ENCODE measurements around the gene RMC1.
A peak's percentile ranks its signal among the peaks of the same experiment; 100 is the strongest.

RMC1 gene

GRCh38 chr18:23560186-23560585 is 56.9 kb downstream of the RMC1 start:
- DNase-seq = no peak
- H3K27ac ChIP-seq = no peak overlapping the region
- no peaks in the 10 kb centered on the region for H3K27me3 ChIP-seq (replicated peaks)
- in situ Hi-C loops (cut with HindIII; ENCODE audit: low pct_ligation_motif_present, low sequenced_read_pairs) = no loop called here
- H3K4me3 ChIP-seq (ENCODE audit: low read depth, low read length) = no peak overlapping the region
- peaks cover 43% of the 10 kb centered on the region for H3K36me3 ChIP-seq (replicated peaks)
- TF ChIP-seq CTCF (IDR thresholded peaks at IDR 0.05; ENCODE audit: low read depth, low read length, missing control alignments) = no peak

- no peak for TF ChIP-seq CTCF (IDR thresholded peaks at IDR 0.05; ENCODE audit: low read depth, low read length, missing control alignments)
- DNase-seq = peak; percentile 77
- H3K27me3 ChIP-seq (replicated peaks) = no peaks in the 10 kb centered on the region
- in situ Hi-C loops (cut with HindIII; ENCODE audit: low pct_ligation_motif_present, low sequenced_read_pairs) = no loop called here
- H3K4me3 ChIP-seq (ENCODE audit: low read depth, low read length) = no peak overlapping the region
- H3K27ac ChIP-seq = peak overlapping the region; percentile 9
- peaks cover 35% of the 10 kb centered on the region for H3K36me3 ChIP-seq (replicated peaks)
Measured at GRCh38 chr18:23563377-23564043, 60.2 kb downstream of the RMC1 start.

- Histone ChIP-seq H3K4me3 (ENCODE audit: low read depth, low read length) (no peak overlapping the region), H3K36me3 (replicated peaks) (peaks cover 37% of the 10 kb centered on the region), H3K27ac (no peak overlapping the region), H3K27me3 (replicated peaks) (no peaks in the 10 kb centered on the region)
- DNase-seq = no peak
- TF ChIP-seq CTCF (IDR thresholded peaks at IDR 0.05; ENCODE audit: low read depth, low read length, missing control alignments) = no peak
- in situ Hi-C loops (cut with HindIII; ENCODE audit: low pct_ligation_motif_present, low sequenced_read_pairs) = no loop called here
Measured at GRCh38 chr18:23565916-23566547, 62.7 kb downstream of the RMC1 start.

GRCh38 chr18:23567671-23568070 is 64.4 kb downstream of the RMC1 start:
- H3K27me3 ChIP-seq (replicated peaks) = no peaks in the 10 kb centered on the region
- no peak for TF ChIP-seq CTCF (IDR thresholded peaks at IDR 0.05; ENCODE audit: low read depth, low read length, missing control alignments)
- no peak overlapping the region for H3K27ac ChIP-seq
- in situ Hi-C loops (cut with HindIII; ENCODE audit: low pct_ligation_motif_present, low sequenced_read_pairs) = no loop called here
- no peak overlapping the region for H3K4me3 ChIP-seq (ENCODE audit: low read depth, low read length)
- H3K36me3 ChIP-seq (replicated peaks) = peaks cover 32% of the 10 kb centered on the region
- no peak for DNase-seq

GRCh38 chr18:23568281-23569138 is 65.2 kb downstream of the RMC1 start:
- H3K27ac ChIP-seq = no peak overlapping the region
- no peak overlapping the region for H3K4me3 ChIP-seq (ENCODE audit: low read depth, low read length)
- no peaks in the 10 kb centered on the region for H3K27me3 ChIP-seq (replicated peaks)
- H3K36me3 ChIP-seq (replicated peaks) = peaks cover 40% of the 10 kb centered on the region
- in situ Hi-C loops (cut with HindIII; ENCODE audit: low pct_ligation_motif_present, low sequenced_read_pairs) = no loop called here
- DNase-seq = no peak
- no peak for TF ChIP-seq CTCF (IDR thresholded peaks at IDR 0.05; ENCODE audit: low read depth, low read length, missing control alignments)
